ENCODE results near the gene RRP1.
A peak's percentile ranks its signal among the peaks of the same experiment; 100 is the strongest.

RRP1 gene

GRCh38 chr21:43758811-43759210, 30.6 kb upstream of the RRP1 start:
- DNase-seq = no peak

- DNase-seq = no peak
Measured at GRCh38 chr21:43759651-43760050, 29.7 kb upstream of the RRP1 start.

- no peak for DNase-seq
Measured at GRCh38 chr21:43760391-43760958, 28.9 kb upstream of the RRP1 start.

GRCh38 chr21:43761886-43762285, 27.5 kb upstream of the RRP1 start:
- no peak for DNase-seq

- no peak for DNase-seq
Measured at GRCh38 chr21:43762303-43763128, 26.9 kb upstream of the RRP1 start.

GRCh38 chr21:43763901-43764523, 25.4 kb upstream of the RRP1 start:
- DNase-seq = no peak

- DNase-seq = no peak
Measured at GRCh38 chr21:43764576-43765495, 24.5 kb upstream of the RRP1 start.

- DNase-seq = no peak
Measured at GRCh38 chr21:43766734-43767497, 22.5 kb upstream of the RRP1 start.

GRCh38 chr21:43767498-43767983, 21.8 kb upstream of the RRP1 start:
- no peak for DNase-seq

GRCh38 chr21:43767984-43768867, 21.2 kb upstream of the RRP1 start:
- no peak for DNase-seq

GRCh38 chr21:43768868-43769167, 20.6 kb upstream of the RRP1 start:
- DNase-seq = no peak

GRCh38 chr21:43769325-43769958, 19.9 kb upstream of the RRP1 start:
- no peak for DNase-seq

- no peak for DNase-seq
Measured at GRCh38 chr21:43770066-43770655, 19.2 kb upstream of the RRP1 start.

- DNase-seq = no peak
Measured at GRCh38 chr21:43771199-43771675, 18.1 kb upstream of the RRP1 start.

- no peak for DNase-seq
Measured at GRCh38 chr21:43771698-43772424, 17.5 kb upstream of the RRP1 start.

- no peak for DNase-seq
Measured at GRCh38 chr21:43772425-43772821, 17.0 kb upstream of the RRP1 start.

- DNase-seq = no peak
Measured at GRCh38 chr21:43774163-43774562, 15.2 kb upstream of the RRP1 start.

GRCh38 chr21:43775190-43775589, 14.2 kb upstream of the RRP1 start:
- no peak for DNase-seq

- peak; percentile 33 for DNase-seq
Measured at GRCh38 chr21:43775795-43776430, 13.5 kb upstream of the RRP1 start, which contains the start of gene CSTB. TSS of gene CSTB (minus strand) at chr21:43776308. CDS start at chr21:43776269, 39 bp downstream.
